K562 (cell line): ENCODE measurements around the gene PPP1CA. TPM values are rescaled to one million over a fixed set of nuclear protein-coding genes. Genes with fewer than 3 reads are reported as not detected.
A peak's percentile ranks its signal among the peaks of the same experiment; 100 is the strongest.

Experiments used
- ATAC-seq: fragments of 200-7000 bp; cut with Tn5 transposase; 3 replicates; pipeline ENCODE4 v1.9.1; 2020; ENCODE audit warnings: moderate library complexity
- BruUV-seq: library from RNA; stranded (reverse); fragments of 400-500 nt; replicated peaks from 2 replicates; lab custom pipeline; 2021; lab: Mats Ljungman, UMichigan
- CTCF ChIA-PET: fragments of 300-600 bp; formaldehyde crosslinking; extraction: SDS; loops from one replicate; lab custom pipeline; 2021; ENCODE audit warnings: low intra/inter-chr PET ratio; lab: Yijun Ruan, JAX
- POLR2A ChIA-PET: fragments of 300-600, 350-650 bp; sonication (Branson Sonifier 250); formaldehyde crosslinking; extraction: SDS; loops from one replicate; lab custom pipeline; 2021; ENCODE audit warnings: antibody characterized with exemption, inconsistent platforms; lab: Yijun Ruan, JAX
- DNase-seq, 4 experiments: peaks; one replicate each; pipeline versions ENCODE4 v3.0.0 to v3.0.0-alpha.2; 2011 to 2018; ENCODE audit warnings: low spot score in 3 of 4, mixed read lengths in 3 of 4; ENCODE audit errors: extremely low read depth in 1 of 4
- FAIRE-seq: peaks from 2 replicates; lab custom pipeline; 2011; peaks lifted over from hg19 to GRCh38; lab: Jason Lieb, UNC
- H2AFZ ChIP-seq: 2 replicates; pipeline ENCODE4 v1.6.0; 2011; ENCODE audit warnings: low read depth, low read length, control low read depth, inconsistent platforms
- H3K27ac ChIP-seq: fragments of 200-600 bp; 3 replicates; pipeline ENCODE4 v1.8.0; 2011; ENCODE audit warnings: low read depth, mild to moderate bottlenecking, control low read depth, inconsistent platforms, low read length, moderate library complexity, mixed read lengths; ENCODE audit errors: extremely low read depth
- H3K27me3 ChIP-seq, 2 experiments: fragments of 300-600 bp in 1 of 2; 2 replicates in 1 of 2; 3 replicates in 1 of 2; pipeline versions ENCODE4 v1.6.0 to v1.8.0; 2011; ENCODE audit warnings: inconsistent platforms in 2 of 2, low read length in 2 of 2, mild to moderate bottlenecking in 1 of 2, mixed read lengths in 1 of 2, moderate library complexity in 1 of 2; ENCODE audit not compliant: control insufficient read depth in 2 of 2, insufficient read depth in 2 of 2
- H3K36me3 ChIP-seq: fragments of 300-600 bp; 3 replicates; pipeline ENCODE4 v1.8.0; 2011; ENCODE audit warnings: mild to moderate bottlenecking, low read length, inconsistent platforms; ENCODE audit not compliant: control insufficient read depth, insufficient read depth
- H3K4me1 ChIP-seq, 2 experiments: fragments of 200-600 bp in 1 of 2; replicated peaks in 1 of 2; 2 replicates in 1 of 2; 3 replicates in 1 of 2; pipeline versions ENCODE4 v1.5.1 to v1.8.0; 2011; ENCODE audit warnings: inconsistent platforms in 2 of 2, low read length in 2 of 2, mild to moderate bottlenecking in 1 of 2, mixed read lengths in 1 of 2, moderate library complexity in 1 of 2; ENCODE audit not compliant: control insufficient read depth in 2 of 2, insufficient read depth in 2 of 2
- H3K4me2 ChIP-seq: 2 replicates; pipeline ENCODE4 v1.6.1; 2011; ENCODE audit warnings: low read length, control low read depth, inconsistent platforms, mixed read lengths; ENCODE audit not compliant: insufficient read depth
- H3K4me3 ChIP-seq: fragments of 200-600 bp; sonication (generic), shearing (Covaris generic); 2 replicates; pipeline ENCODE4 v1.5.1; 2016; ENCODE audit warnings: control low read depth, inconsistent platforms
- H3K79me2 ChIP-seq: fragments of 200-600 bp; 3 replicates; pipeline ENCODE4 v1.8.0; 2011; ENCODE audit warnings: low read length, inconsistent platforms; ENCODE audit not compliant: control insufficient read depth, insufficient read depth
- H3K9ac ChIP-seq, 2 experiments: 2 replicates each; pipeline versions ENCODE4 v1.6.0 to v1.6.1; 2011; ENCODE audit warnings: low read depth in 2 of 2, low read length in 2 of 2, control low read depth in 1 of 2, inconsistent platforms in 1 of 2, mild to moderate bottlenecking in 1 of 2, mixed read lengths in 1 of 2; ENCODE audit not compliant: insufficient read depth in 1 of 2
- H3K9me1 ChIP-seq: one replicate; pipeline ENCODE4 v1.6.0; 2011; ENCODE audit warnings: inconsistent platforms, mild to moderate bottlenecking, low read length, moderate library complexity; ENCODE audit not compliant: control insufficient read depth, insufficient read depth
- H3K9me3 ChIP-seq: replicated peaks from 2 replicates; pipeline ENCODE4 v1.5.1; 2011; ENCODE audit warnings: low read depth, low read length, inconsistent platforms; ENCODE audit not compliant: control insufficient read depth, insufficient read depth
- H4K20me1 ChIP-seq: replicated peaks from 2 replicates; pipeline ENCODE4 v1.6.1; 2011; ENCODE audit warnings: low read length, inconsistent platforms, mixed read lengths; ENCODE audit not compliant: control insufficient read depth, insufficient read depth
- EHMT2 ChIP-seq: fragments of 450-650 bp; IDR thresholded peaks from 2 replicates; pipeline ENCODE4 v1.6.1; 2018; ENCODE audit warnings: antibody characterized with exemption
- FOXJ2 ChIP-seq: fragments of 200-800 bp; sonication (Bioruptor generic); IDR thresholded peaks from 2 replicates; pipeline ENCODE4 v1.6.1; 2016; ENCODE audit warnings: missing genetic modification characterization, missing compliant biosample characterization
- NFE2L1 ChIP-seq: fragments of 450-650 bp; IDR thresholded peaks from 2 replicates; pipeline ENCODE4 v1.6.1; 2016; ENCODE audit warnings: missing genetic modification characterization, low read depth, mild to moderate bottlenecking, missing compliant biosample characterization, moderate library complexity, borderline replicate concordance
- POLR2G ChIP-seq: fragments of 200-400 bp; formaldehyde crosslinking; IDR thresholded peaks from 2 replicates; pipeline ENCODE4 v1.6.1; 2017; ENCODE audit warnings: low read depth, mild to moderate bottlenecking, antibody characterized with exemption, low read length, moderate library complexity
- ZNF197 ChIP-seq: fragments of 200-800 bp; sonication (Bioruptor generic); IDR thresholded peaks from 2 replicates; pipeline ENCODE4 v1.6.1; 2016; ENCODE audit warnings: low read depth, missing genetic modification characterization, missing compliant biosample characterization
- WGBS: fragments of 100-300 bp; shearing (Covaris generic); methylation state at CpG from one replicate; pipeline ENCODE4 v1.1.6; 2016; ENCODE audit warnings: low coverage, mixed read lengths; ENCODE audit not compliant: insufficient coverage; ENCODE audit errors: missing lambda C conversion rate; 5-methylcytosine and 5-hydroxymethylcytosine counted together
- in situ Hi-C: fragments of 300-500 bp; cut with MboI; formaldehyde crosslinking; loops from 4 replicates; pipeline ENCODE4 v1.15.0; 2018; ENCODE audit warnings: inconsistent platforms, mixed read lengths
- intact Hi-C: fragments of 100-400 bp; cut with micrococcal nuclease; formaldehyde crosslinking; loops from 2 replicates; pipeline ENCODE4 v1.14.2; 2022
- polyA plus RNA-seq, 8 experiments: library from polyadenylated mRNA; depleted of rRNA in 4 of 8; stranded (reverse) in 5 of 8; unstranded in 3 of 8; fragments of >200 nt; fragmentation: Nextera tagmentation in 2 of 8; fragmentation: Illumina TruSeq in 1 of 8; extraction: Ambion mirVana in 2 of 8; extraction: Trizol in 1 of 8; gene quantifications; 2 replicates each; pipeline versions ENCODE4 v1.2.1 to v1.2.3, GENCODE V29; 2011 to 2014; ENCODE audit warnings: inconsistent platforms in 1 of 8, missing spikeins in 1 of 8
- total RNA-seq, 7 experiments: library from RNA; depleted of rRNA in 6 of 7; stranded (reverse); fragments of >200 nt in 6 of 7; fragmentation: Illumina TruSeq in 2 of 7; extraction: Trizol in 2 of 7; gene quantifications; 2 replicates each; pipeline versions ENCODE4 v1.2.1 to v1.2.3, GENCODE V29; 2011 to 2021; ENCODE audit warnings: low replicate concordance in 1 of 7
- TF ChIP-seq, protein P1 (sequence below): IDR thresholded peaks from 2 replicates; pipeline ENCODE4 v1.6.1; 2016; ENCODE audit warnings: missing genetic modification characterization, missing compliant biosample characterization

The PPP1CA gene
- total and polyA plus RNA-seq, 9 of the 15 experiments (the other 6 are each of a cell fraction or from before 2014, with no cell fraction given) = 18.2 to 242 (median 188) TPM

DNA sequence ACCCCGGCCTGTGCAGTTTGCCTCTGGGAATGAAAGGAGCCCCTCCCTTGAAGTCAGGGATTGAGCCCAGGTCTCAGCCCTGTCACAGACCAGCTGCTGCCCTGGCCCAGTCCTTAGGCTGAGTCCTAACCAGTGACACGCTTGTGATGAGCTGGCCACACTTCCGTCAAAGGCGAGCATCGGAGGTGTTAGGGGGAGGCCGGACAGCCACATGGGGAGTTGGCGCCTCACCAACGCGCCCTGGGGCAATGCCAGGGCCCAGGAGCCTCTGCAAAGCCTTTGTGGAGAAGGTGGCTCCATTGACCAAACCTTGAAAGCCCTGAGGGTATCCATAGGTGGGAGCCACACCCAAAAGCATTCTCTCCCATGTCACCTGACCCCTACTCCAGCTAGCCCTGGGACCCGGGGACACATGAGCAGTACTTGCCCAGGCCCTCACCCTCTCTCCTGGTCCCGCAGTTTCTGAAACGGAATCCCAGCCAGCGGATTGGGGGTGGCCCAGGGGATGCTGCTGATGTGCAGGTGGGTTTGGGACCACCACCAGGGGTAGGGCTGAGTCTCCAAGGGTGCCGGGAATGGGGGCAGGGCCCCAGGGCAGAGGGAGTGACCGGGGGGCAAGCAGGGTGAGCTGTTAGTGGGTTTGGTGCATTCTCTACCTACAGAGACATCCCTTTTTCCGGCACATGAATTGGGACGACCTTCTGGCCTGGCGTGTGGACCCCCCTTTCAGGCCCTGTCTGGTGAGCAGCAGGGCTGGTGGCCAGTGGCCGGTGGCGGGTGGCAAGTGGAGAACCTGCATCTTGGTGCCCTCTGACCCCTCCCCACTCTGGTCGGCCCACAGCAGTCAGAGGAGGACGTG is 32.1 kb upstream of the PPP1CA start:
- ATAC-seq = no peak
- POLR2A ChIA-PET = interaction anchor here (0.5 to 1.1 kb wide), 3 partner anchors 16 to 776 kb away, joined by 3 read pairs; no protein-coding TSS in a partner anchor

More for the DNA sequence above, 32.1 kb upstream of the PPP1CA start:
- Histone ChIP-seq H3K9me1 (peaks cover 4% of the 10 kb centered on the region), H3K27ac (no peak overlapping the region), H4K20me1 (no peaks in the 10 kb centered on the region), H3K4me1 (peaks cover 20 to 70% of the 10 kb centered on the region in 2 experiments), H2AFZ (no peak overlapping the region), H3K4me3 (no peak overlapping the region), H3K9ac (peak overlapping the region in 1 of 2 experiments; percentile 65; a peak in 1 of 4 replicates), H3K27me3 (no peaks in the 10 kb centered on the region), H3K79me2 (peaks cover 20% of the 10 kb centered on the region), H3K4me2 (no peak overlapping the region), H3K9me3 (no peaks in the 10 kb centered on the region), H3K36me3 (peaks cover 85% of the 10 kb centered on the region; the same call in 2 of the 3 replicates)
- in situ Hi-C loops (no loop called here), intact Hi-C loops (no loop called here)
- TF ChIP-seq FOXJ2 (tag) = no peak
- no peak for TF ChIP-seq ZNF197 (CRISPR knock-in tag)
- TF ChIP-seq, protein P1, sequence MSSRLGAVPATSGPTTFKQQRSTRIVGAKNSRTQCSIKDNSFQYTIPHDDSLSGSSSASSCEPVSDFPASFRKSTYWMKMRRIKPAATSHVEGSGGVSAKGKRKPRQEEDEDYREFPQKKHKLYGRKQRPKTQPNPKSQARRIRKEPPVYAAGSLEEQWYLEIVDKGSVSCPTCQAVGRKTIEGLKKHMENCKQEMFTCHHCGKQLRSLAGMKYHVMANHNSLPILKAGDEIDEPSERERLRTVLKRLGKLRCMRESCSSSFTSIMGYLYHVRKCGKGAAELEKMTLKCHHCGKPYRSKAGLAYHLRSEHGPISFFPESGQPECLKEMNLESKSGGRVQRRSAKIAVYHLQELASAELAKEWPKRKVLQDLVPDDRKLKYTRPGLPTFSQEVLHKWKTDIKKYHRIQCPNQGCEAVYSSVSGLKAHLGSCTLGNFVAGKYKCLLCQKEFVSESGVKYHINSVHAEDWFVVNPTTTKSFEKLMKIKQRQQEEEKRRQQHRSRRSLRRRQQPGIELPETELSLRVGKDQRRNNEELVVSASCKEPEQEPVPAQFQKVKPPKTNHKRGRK = no peak
- no peak for TF ChIP-seq NFE2L1
- no peak for TF ChIP-seq EHMT2
- TF ChIP-seq POLR2G = peak; percentile 28; the same call in 1 of the 2 replicates
- CTCF ChIA-PET = no interaction called here
- 97% methylated on average over 20 of the region's 22 CpGs for WGBS
- no peak for DNase-seq
- FAIRE-seq = no peak
- BruUV-seq = no TSS peak
